OCI-LY3 (cell line): Measurements from ENCODE around the gene HSBP1.

Experiments used
- EZH2phosphoT487 ChIP-seq: fragments of 200-600 bp; shearing (Covaris generic); IDR thresholded peaks from 2 replicates; pipeline ENCODE4 v1.6.1; 2018; ENCODE audit warnings: antibody characterized with exemption, mixed run types, low read depth
- TF ChIP-seq, protein P1 (sequence below): fragments of 200-600, 300-600 bp; sonication (generic); IDR thresholded peaks from 2 replicates; pipeline ENCODE4 v1.5.1; 2014; ENCODE audit warnings: antibody characterized with exemption, low read length, low read depth

- TF ChIP-seq, protein P1, sequence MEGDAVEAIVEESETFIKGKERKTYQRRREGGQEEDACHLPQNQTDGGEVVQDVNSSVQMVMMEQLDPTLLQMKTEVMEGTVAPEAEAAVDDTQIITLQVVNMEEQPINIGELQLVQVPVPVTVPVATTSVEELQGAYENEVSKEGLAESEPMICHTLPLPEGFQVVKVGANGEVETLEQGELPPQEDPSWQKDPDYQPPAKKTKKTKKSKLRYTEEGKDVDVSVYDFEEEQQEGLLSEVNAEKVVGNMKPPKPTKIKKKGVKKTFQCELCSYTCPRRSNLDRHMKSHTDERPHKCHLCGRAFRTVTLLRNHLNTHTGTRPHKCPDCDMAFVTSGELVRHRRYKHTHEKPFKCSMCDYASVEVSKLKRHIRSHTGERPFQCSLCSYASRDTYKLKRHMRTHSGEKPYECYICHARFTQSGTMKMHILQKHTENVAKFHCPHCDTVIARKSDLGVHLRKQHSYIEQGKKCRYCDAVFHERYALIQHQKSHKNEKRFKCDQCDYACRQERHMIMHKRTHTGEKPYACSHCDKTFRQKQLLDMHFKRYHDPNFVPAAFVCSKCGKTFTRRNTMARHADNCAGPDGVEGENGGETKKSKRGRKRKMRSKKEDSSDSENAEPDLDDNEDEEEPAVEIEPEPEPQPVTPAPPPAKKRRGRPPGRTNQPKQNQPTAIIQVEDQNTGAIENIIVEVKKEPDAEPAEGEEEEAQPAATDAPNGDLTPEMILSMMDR = no peak
- TF ChIP-seq EZH2phosphoT487 = no peak
These were observed 35.0 kb upstream of the HSBP1 start for GRCh38 chr16:83772806-83773205.
